HG02870 (cell line): ENCODE data around the gene ITPRIPL1.

Source experiments
- ATAC-seq: cut with Tn5 transposase; IDR thresholded peaks from one replicate; pipeline ENCODE4 v1.9.1; 2021; ENCODE audit warnings: mild to moderate bottlenecking, moderate library complexity; ENCODE audit not compliant: unreplicated experiment

The ITPRIPL1 gene

GRCh38 chr2:96320728-96321622, 4.1 kb upstream of the ITPRIPL1 start:
- peak; percentile 30 for ATAC-seq

GRCh38 chr2:96323849-96324248, 1.3 kb upstream of the ITPRIPL1 start:
- no peak for ATAC-seq

GRCh38 chr2:96324721-96325040, 436 bp upstream of the ITPRIPL1 start:
- ATAC-seq: no peak

- ATAC-seq: no peak
Measured at GRCh38 chr2:96325884-96326255, 753 bp downstream of the ITPRIPL1 start.

- no peak for ATAC-seq
Measured at GRCh38 chr2:96326564-96326963, 1.4 kb downstream of the ITPRIPL1 start.

- no peak for ATAC-seq
Measured at GRCh38 chr2:96326990-96327820, 2.1 kb downstream of the ITPRIPL1 start.

GRCh38 chr2:96329456-96329855, 4.3 kb downstream of the ITPRIPL1 start:
- ATAC-seq: no peak

- ATAC-seq: no peak
Measured at GRCh38 chr2:96329874-96330273, 4.8 kb downstream of the ITPRIPL1 start.

GRCh38 chr2:96330407-96330806, 5.3 kb downstream of the ITPRIPL1 start:
- ATAC-seq: no peak

GRCh38 chr2:96333708-96334107, 8.6 kb downstream of the ITPRIPL1 start:
- ATAC-seq: no peak

GRCh38 chr2:96336104-96336775, 11.1 kb downstream of the ITPRIPL1 start:
- ATAC-seq: no peak

- no peak for ATAC-seq
Measured at GRCh38 chr2:96336873-96337272, 11.8 kb downstream of the ITPRIPL1 start.

- no peak for ATAC-seq
Measured at GRCh38 chr2:96340493-96341414, 15.6 kb downstream of the ITPRIPL1 start.

- no peak for ATAC-seq
Measured at GRCh38 chr2:96341641-96342040, 16.5 kb downstream of the ITPRIPL1 start.

GRCh38 chr2:96342085-96342484, 17.0 kb downstream of the ITPRIPL1 start:
- ATAC-seq: no peak

- peak; percentile 93 for ATAC-seq
Measured at GRCh38 chr2:96344011-96344410, 18.9 kb downstream of the ITPRIPL1 start.

- no peak for ATAC-seq
Measured at GRCh38 chr2:96345438-96345837, 20.3 kb downstream of the ITPRIPL1 start.

- no peak for ATAC-seq
Measured at GRCh38 chr2:96345868-96346462, 20.8 kb downstream of the ITPRIPL1 start.

GRCh38 chr2:96347395-96347794, 22.3 kb downstream of the ITPRIPL1 start:
- no peak for ATAC-seq

GRCh38 chr2:96353032-96353561, 28.0 kb downstream of the ITPRIPL1 start:
- no peak for ATAC-seq
